B cell (primary cell): ENCODE data around the gene CHRM1. TPM values are rescaled to one million over a fixed set of nuclear protein-coding genes. Genes with fewer than 3 reads are reported as not detected.

Experiments
- polyA plus RNA-seq: library from polyadenylated mRNA; depleted of rRNA; stranded (reverse); fragments of >200 nt; gene quantifications from 2 replicates; pipeline ENCODE4 v1.2.3, GENCODE V29; 2012
- small RNA-seq: library from RNA; depleted of rRNA; stranded (forward); fragments of <200 nt; gene quantifications from one replicate; pipeline ENCODE3, GENCODE V24; 2012; ENCODE audit warnings: low replicate concordance, low read depth; ENCODE audit not compliant: insufficient read length
- total RNA-seq, 2 donors: library from RNA; stranded (reverse); fragments of 120-200 nt in 1 of 2; gene quantifications; 1 replicate in 1 of 2; 2 replicates in 1 of 2; pipeline versions ENCODE4 v1.2.3 to v1.2.4, GENCODE V29; 2013 to 2022

Gene CHRM1
- total and polyA plus RNA-seq, 2 donors (not counting 1 experiment from before 2014, with no cell fraction given) = not detected

Small RNA genes within 50 kb of the gene (small RNA-seq; reads per million reads assigned to genes)
- gene RN7SL259P = not detected

Other genes starting within 250 kb of the CHRM1 start
- gene UQCC3, start 249.7 kb downstream of the CHRM1 start, total RNA-seq = 6.5 and 8.9 TPM in 2 replicates
- gene UQCC3, start 249.7 kb downstream of the CHRM1 start, polyA plus RNA-seq = 2.8 and 5.6 TPM in 2 replicates
- gene LBHD1, start 249.1 kb downstream of the CHRM1 start, total RNA-seq = 32.5 and 33.3 TPM in 2 replicates
- 19.3 and 23.3 TPM in 2 replicates for gene LBHD1, start 249.1 kb downstream of the CHRM1 start, polyA plus RNA-seq
- 186 and 193 TPM in 2 replicates for gene UBXN1, start 242.3 kb downstream of the CHRM1 start, total RNA-seq
- gene UBXN1, start 242.3 kb downstream of the CHRM1 start, polyA plus RNA-seq = 180 and 289 TPM in 2 replicates
- 0.15 and 0.25 TPM in 2 replicates for gene LRRN4CL, start 231.8 kb downstream of the CHRM1 start, total RNA-seq
- 0.03 TPM in 1 of 2 replicates, not detected in the other for gene LRRN4CL, start 231.8 kb downstream of the CHRM1 start, polyA plus RNA-seq
- 49.2 and 56.3 TPM in 2 replicates for gene BSCL2, start 213.9 kb downstream of the CHRM1 start, total RNA-seq
- gene BSCL2, start 213.9 kb downstream of the CHRM1 start, polyA plus RNA-seq = 38.5 TPM in 2 replicates
- gene GNG3, start 213.7 kb downstream of the CHRM1 start, total RNA-seq = 0.95 and 2.1 TPM in 2 replicates
- gene GNG3, start 213.7 kb downstream of the CHRM1 start, polyA plus RNA-seq = 5.5 and 8.0 TPM in 2 replicates
- gene HNRNPUL2, start 193.9 kb downstream of the CHRM1 start, total RNA-seq = 70.4 and 78.2 TPM in 2 replicates
- 14.6 and 15.7 TPM in 2 replicates for gene HNRNPUL2, start 193.9 kb downstream of the CHRM1 start, polyA plus RNA-seq
- 56.3 and 57.9 TPM in 2 replicates for gene TTC9C, start 192.9 kb downstream of the CHRM1 start, total RNA-seq
- gene TTC9C, start 192.9 kb downstream of the CHRM1 start, polyA plus RNA-seq = 33.5 and 36.7 TPM in 2 replicates
- gene ZBTB3, start 167.2 kb downstream of the CHRM1 start, total RNA-seq = 22.0 and 24.8 TPM in 2 replicates
- gene ZBTB3, start 167.2 kb downstream of the CHRM1 start, polyA plus RNA-seq = 3.8 and 8.7 TPM in 2 replicates
- 76.8 and 78.7 TPM in 2 replicates for gene POLR2G, start 159.8 kb downstream of the CHRM1 start, total RNA-seq
- 113 and 129 TPM in 2 replicates for gene POLR2G, start 159.8 kb downstream of the CHRM1 start, polyA plus RNA-seq
- gene TAF6L, start 150.0 kb downstream of the CHRM1 start, total RNA-seq = 43.2 and 48.2 TPM in 2 replicates
- 28.2 and 75.1 TPM in 2 replicates for gene TAF6L, start 150.0 kb downstream of the CHRM1 start, polyA plus RNA-seq
- gene TMEM179B, start 134.0 kb downstream of the CHRM1 start, total RNA-seq = 62.3 and 71.5 TPM in 2 replicates
- gene TMEM179B, start 134.0 kb downstream of the CHRM1 start, polyA plus RNA-seq = 43.2 and 64.3 TPM in 2 replicates
- gene TMEM223, start 129.4 kb downstream of the CHRM1 start, total RNA-seq = 15.6 and 16.2 TPM in 2 replicates
- gene TMEM223, start 129.4 kb downstream of the CHRM1 start, polyA plus RNA-seq = 6.0 and 12.0 TPM in 2 replicates
- gene NXF1, start 115.9 kb downstream of the CHRM1 start, total RNA-seq = 161 TPM in 2 replicates
- gene NXF1, start 115.9 kb downstream of the CHRM1 start, polyA plus RNA-seq = 242 and 262 TPM in 2 replicates
- 98.1 and 99.1 TPM in 2 replicates for gene STX5, start 89.3 kb downstream of the CHRM1 start, total RNA-seq
- 41.0 and 42.1 TPM in 2 replicates for gene STX5, start 89.3 kb downstream of the CHRM1 start, polyA plus RNA-seq
- 1.1 TPM in 1 of 2 replicates, not detected in the other for gene TEX54, start 88.5 kb downstream of the CHRM1 start, total RNA-seq
- gene TEX54, start 88.5 kb downstream of the CHRM1 start, polyA plus RNA-seq = not detected in 2 replicates
- 131 and 136 TPM in 2 replicates for gene WDR74, start 81.8 kb downstream of the CHRM1 start, total RNA-seq
- gene WDR74, start 81.8 kb downstream of the CHRM1 start, polyA plus RNA-seq = 122 and 148 TPM in 2 replicates
- gene SLC3A2, start 40.5 kb downstream of the CHRM1 start, total RNA-seq = 148 and 175 TPM in 2 replicates
- gene SLC3A2, start 40.5 kb downstream of the CHRM1 start, polyA plus RNA-seq = 92.0 and 102 TPM in 2 replicates
- not detected in 2 replicates for gene SLC22A6, start 63.6 kb upstream of the CHRM1 start, total RNA-seq
- gene SLC22A6, start 63.6 kb upstream of the CHRM1 start, polyA plus RNA-seq = not detected in 2 replicates
- gene SLC22A8, start 94.5 kb upstream of the CHRM1 start, total RNA-seq = not detected in 2 replicates
- not detected in 2 replicates for gene SLC22A8, start 94.5 kb upstream of the CHRM1 start, polyA plus RNA-seq
- gene SLC22A24, start 222.9 kb upstream of the CHRM1 start, total RNA-seq = not detected in 2 replicates
- gene SLC22A24, start 222.9 kb upstream of the CHRM1 start, polyA plus RNA-seq = not detected in 2 replicates